RPMI7951 (cell line): Measurements from ENCODE around the gene SLC9A3. TPM values are rescaled to one million over a fixed set of nuclear protein-coding genes. Genes with fewer than 3 reads are reported as not detected.
"Not testable (repeated sequence)": the region's sequence is repeated elsewhere in the genome, so short reads cannot be mapped to it uniquely, and the experiment has no call there.

Experiments
- DNase-seq: peaks from one replicate; pipeline ENCODE4 v3.0.0-alpha.2; 2012; ENCODE audit warnings: low read depth
- total RNA-seq: library from RNA; depleted of rRNA; stranded (reverse); fragments of >200 nt; shearing (Covaris generic); gene quantifications from 2 replicates; pipeline ENCODE4 v1.2.3, GENCODE V29; 2014

SLC9A3 gene
- total RNA-seq, 1 experiment from 2014 or later = 0.84 TPM

DNA sequence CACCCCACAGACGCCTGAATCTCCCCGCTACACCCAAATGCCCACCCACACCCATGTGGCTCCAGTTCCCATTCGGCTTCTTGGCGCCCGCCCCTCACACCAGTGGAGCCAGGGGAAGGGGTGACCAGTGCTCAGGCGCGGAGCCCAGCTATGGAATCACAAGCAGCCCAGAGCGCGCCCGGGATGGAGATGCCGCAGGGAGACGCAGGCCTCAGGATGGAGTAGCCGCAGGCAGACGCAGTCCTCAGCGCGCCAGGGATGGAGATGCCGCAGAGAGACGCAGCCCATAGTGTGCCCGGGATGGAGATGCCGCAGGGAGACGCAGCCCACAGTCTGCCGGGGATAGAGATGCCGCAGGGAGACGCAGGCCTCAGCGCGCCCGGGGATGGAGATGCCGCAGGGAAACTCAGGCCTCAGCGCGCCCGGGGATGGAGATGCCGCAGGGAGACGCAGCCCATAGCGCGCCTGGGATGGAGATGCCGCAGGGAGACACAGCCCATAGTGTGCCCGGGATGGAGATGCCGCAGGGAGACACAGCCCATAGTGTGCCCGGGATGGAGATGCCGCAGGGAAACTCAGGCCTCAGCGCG, 16.2 kb downstream of the SLC9A3 start:
- DNase-seq = not testable (repeated sequence)

DNA sequence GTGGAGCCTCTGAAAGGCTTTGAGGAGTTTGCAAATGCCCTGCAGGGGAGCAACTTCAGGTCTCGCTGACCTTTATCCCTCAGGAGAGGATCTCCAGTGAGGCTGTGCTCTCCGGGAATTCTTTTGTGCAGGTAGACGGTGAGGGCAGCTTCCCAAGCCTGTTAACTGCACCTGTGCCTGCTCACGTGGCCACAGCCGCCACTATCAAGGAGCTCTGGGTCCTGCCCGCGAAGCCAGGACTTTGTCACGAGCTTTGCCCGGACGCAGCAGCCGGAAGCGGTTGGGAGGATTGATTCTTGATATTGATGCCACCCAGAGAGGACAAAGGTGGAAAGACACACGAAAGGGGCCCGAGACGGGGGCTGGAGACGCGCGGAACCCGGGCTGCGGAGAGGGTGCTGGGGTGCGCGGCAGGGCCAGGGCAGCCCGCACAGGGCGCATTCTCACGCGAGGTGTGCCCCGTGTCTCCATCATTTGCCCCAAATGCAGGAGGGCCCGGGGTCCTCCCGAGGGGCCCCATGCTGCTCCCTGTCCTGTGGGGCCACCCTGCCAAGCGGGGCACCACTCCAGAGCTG, 18.2 kb downstream of the SLC9A3 start:
- DNase-seq = no peak

DNA sequence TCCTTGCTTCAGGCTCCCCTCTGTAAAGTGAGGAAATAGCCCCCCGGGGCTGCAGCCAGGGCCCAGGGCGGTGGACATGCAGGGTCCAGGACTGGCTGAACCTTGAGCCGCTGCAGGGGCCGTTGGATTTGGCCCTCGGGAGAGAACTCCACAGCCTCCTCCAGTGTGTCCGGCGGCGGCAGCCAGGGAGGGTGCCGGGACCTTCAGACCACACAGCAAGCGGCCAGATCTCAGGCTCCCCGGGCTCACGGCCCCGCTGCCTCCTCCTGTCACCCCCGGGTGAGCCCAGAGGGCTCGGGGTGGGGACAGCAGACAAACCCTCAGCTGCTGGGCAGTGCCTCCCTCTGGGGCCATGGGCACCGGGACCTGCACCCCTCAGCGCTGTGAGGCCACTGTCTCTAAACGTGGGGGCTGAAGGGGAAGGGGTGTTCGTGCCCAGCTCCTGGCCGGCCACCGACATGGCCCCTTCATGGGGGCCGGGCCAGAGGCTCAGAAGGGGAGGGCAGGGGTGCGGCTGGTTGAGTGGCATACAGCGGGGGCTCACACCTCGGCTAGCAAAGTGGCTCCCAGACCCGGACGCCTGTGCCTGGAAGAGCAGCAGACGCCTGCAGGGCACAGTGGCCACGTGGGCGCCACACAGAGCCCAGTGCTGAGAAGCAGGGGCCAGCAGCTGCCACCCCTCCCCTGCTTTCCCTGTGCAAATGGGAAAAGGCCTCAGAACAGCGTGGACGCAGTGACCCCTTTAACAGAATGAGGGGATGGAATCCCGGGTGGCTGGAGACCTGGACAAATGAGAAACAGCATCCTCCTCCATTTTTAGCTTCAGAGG, 19.7 kb downstream of the SLC9A3 start:
- no peak for DNase-seq

DNA sequence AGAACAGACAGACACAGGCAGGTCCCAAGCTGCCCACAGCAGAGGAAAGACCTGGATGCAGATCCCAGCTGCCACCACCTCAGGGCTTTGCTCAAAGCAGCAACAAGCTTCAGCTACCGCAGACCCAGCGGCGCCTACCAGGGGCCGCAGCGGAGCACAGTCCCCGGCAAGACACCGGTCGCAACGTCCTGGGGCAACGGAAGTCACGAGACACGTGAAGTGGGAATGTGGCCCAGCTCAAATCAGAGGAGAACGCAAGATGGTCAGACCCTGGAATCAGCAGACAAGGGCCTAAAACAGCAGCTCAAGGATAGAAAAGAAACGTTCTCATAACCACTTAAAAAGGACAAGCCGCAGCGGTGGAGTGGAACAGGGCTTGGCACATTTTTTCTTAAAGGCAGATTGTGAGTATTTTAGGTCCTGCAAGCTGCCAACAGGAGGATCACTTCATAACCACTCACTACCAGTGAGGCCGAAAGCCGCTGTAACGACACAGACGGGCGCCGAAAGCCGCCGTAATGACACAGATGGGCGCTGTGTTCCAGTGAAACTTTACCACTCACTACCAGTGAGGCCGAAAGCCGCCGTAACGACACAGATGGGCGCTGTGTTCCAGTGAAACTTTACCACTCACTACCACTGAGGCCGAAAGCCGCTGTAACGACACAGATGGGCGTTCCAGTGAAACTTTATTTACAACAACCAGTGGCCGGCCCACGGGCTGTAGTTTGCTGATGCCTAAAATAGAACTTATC, 21.7 kb downstream of the SLC9A3 start:
- no peak for DNase-seq

DNA sequence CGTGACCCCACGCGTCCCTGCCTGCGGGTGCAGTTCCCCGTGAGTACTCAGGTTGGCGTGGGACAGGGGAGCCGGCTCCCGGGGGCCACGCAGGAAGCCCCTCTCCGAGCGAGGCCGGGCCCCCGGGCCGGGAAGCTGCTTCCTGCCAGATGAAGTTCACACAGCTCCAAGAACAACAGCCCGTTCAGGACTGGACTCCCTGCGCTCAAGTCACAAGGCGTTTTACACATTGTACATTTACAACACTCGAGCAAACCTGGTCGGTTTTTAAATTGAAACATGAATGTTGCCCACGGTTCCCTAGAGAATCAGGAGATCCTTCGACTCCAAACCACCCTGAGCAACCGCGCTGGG, 22.4 kb downstream of the SLC9A3 start:
- no peak for DNase-seq

DNA sequence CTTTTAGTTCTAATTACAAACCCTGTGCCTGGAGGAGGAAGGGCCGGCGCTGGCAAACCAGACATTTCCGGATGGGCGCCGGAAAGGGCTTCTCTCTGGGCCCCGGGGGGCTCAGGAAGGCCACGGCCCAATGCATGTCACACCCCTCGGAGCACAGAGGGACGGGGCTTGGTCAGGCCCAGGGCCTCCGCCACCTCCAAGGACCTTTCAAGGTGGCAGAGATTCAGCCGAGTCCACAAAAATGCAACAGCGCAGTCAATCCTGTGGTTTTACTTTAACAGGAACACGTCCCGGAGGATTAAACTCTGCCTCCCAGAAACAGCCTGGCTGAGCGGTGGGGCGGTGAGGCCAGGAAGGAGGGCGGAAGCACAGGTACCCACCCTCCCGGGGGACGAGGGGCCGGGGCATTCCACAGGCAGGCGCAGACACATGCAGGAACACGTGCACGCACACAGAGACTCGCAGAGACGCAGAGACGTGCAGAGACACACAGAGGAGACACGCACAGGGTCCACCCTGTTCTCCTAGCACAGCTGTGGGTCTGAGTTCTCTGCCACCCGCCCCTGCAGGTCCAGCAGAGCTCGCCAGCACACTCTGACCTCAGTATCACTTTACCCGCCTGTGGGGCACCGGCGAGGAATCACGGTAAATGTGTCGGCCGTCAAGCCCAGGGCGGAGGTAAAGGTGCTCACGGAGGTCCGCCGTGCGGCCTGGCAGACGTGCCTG, 23.0 kb downstream of the SLC9A3 start:
- DNase-seq = no peak

DNA sequence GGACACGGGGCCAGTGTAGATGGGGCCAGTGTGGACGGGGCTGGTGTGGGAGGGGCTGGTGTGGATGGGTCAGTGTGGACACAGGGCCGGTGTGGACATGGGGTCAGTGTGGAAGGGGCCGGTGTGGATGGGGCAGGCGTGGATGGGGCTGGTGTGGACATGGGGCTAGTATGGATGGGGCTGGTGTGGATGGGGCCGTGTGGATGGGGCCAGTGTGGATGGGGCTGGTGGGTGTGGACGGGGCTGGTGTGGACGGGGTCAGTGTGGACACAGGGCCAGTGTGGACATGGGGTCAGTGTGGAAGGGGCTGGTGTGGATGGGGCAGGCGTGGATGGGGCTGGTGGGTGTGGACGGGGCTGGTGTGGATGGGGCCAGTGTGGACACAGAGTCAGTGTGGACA, 23.8 kb downstream of the SLC9A3 start:
- DNase-seq = no peak

DNA sequence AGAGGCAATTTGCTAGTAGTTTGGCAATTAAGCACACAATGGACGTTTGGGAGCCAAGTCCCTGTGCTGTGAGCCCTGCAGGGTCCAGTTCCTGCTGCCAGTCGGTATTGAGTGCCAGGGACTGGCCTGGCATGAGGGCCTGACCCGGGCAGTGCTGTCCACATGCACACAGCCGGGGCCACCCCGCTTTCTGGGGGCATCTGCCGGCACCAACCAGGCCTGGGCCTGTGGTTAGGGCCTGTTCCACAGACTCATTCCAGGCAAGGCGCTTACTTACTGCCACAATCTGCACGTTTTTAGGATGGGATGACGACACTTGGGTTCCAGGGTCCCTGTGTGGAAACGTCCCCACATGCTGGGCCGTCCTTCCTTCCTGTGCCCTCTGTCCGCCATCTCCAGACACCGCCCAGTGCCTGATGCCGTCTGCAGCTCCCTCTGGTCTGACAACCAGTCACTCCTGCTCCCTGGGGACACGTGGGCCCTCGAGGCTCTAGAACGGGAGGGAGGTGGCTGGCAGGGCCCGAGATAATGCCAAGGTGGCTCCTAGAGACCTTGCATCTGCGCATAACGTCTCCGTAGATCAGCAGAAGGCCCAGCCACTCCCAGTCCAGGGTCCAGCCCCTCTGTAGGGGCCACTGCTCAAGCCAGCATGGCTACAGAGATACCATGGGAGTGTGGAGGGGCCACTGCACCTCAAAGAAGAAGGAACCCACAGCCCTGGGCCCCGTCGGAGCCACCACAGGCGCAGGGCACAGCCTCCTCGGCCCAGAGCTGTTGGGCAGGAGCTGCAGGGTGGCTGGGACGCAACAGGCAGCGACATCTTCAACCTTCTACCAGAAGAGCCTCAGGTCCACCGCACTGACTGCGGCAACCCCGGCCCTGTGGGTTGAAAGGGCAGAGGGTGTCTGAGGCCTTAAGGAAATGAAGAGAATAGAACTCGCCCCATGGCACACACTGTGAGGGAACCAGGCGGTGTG, 24.7 kb downstream of the SLC9A3 start:
- DNase-seq = no peak

DNA sequence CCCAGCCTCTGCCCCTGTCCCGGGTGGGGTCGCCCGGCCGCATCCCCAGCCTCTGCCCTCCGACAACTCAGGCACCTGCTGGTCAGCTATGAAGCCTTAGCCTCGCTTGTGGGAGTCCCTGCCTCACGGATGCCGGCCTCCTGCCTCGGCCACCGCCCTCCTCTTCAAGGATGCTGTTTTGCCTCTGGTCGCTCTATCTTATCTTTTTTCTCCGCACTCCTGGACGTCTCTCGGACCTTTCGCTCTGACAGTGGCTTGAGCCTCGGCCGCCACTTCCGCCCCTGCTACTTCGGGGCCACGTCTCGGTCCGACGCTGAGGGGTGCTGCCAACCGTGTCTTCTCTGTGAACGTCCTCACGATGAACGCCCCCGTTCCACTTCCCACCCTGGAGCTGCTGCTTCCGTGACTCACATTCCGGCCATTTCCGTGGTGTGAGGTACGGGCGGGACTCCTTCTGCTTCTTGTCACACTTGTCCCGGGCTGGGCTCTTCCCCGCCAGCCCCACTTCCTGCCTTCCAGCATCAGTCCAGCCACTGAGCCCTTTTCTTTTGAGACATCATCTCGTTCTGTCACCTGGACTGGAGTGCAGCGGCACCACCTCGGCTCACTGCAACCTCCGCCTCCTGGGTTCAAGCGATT, 26.3 kb downstream of the SLC9A3 start:
- no peak for DNase-seq

DNA sequence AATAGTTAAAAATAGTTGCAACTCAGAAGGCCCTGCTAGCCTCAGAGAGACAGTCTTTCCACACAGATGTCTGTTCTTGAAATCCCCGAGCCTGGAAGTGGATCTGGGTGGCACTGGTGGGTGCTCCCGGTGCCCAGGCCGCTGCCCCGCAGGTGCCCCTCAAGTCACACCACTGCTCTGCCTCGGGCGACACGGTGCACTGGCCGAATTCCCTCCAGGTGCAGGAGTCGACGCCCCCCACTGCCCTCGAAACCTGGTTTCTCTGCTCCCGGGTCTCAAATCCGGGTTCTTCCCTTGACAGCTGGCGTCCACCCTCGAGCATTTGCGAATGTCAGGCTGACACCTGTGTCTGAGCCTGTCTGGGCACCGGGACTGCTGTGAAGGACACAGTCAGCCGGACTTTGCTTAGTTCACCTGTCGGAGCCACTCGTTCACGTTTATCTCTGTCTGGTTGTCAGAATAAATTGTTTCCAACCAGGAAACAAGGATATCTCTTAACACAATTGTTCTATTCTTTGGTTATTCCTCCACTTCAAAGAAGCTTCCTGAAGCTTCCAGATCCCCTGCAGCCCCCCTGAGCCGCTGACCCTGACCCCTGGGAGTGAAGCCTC, 27.1 kb downstream of the SLC9A3 start:
- DNase-seq = no peak

DNA sequence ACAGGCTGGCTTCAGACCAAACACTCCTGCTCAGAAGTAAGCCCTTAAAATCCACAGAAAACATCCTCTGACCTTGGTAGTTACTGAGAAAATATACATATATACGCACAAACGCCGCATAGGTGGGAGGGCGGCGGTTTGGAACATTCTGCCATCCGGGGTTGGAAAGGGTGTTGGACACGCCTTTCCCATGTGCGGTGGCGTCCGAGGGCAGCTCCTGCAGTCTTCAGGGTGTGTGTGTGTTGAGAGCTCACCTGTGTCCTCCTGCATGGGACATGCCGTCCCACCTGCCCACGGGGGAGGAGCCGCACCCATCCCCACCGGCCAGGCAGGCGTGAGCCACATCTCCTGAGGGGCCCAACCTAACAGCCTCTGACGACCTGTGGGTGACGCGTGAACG, 28.2 kb downstream of the SLC9A3 start:
- DNase-seq = no peak

DNA sequence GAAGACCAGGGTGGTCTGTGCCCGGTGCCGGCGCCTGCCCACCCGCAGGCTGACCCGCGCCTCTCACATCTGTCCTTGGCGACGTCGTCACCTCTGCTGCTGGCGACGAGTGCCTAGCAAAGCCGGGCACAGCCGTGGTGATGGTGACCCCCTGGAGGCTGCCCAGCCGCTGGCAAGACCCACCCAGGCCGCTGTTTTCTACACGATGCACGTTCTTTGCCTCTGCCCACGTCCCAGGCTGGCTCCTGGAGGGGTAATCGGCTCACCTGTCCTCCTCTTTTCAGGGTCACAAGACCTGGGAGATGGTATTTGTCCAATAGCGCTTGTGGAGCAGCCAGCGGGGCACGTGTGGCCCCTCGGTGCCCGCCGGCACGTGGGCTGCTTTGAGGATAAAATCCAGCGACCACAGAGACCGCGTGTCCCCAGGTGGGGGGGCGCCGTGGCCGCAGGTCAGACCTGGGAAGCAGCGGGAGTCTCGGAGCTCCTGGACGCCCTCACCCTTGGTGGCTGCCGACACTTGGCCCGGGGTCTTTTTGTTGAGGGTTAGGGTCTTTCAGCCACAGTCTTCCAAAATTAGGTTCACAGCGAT, 29.5 kb downstream of the SLC9A3 start:
- DNase-seq = no peak

DNA sequence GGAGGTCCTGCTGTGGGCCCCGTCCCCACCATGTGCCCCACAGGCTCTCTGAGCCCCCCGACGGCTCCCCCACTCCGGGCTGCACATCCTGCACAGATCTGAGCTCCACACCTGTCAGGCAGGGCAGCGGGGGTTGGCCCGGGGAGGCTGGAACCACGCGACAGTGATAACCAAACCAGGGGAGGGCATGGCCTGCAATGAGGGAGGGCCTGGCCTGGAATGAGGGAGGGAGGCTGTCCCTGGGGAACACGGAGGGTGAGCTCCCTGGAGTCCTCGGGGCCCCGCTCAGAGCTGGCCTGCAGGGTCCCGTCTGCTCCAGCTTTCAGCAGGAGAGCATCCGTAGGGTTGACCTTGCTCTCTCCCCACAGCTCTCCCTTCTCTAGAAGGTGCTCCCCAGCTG, 30.5 kb downstream of the SLC9A3 start:
- DNase-seq = no peak

DNA sequence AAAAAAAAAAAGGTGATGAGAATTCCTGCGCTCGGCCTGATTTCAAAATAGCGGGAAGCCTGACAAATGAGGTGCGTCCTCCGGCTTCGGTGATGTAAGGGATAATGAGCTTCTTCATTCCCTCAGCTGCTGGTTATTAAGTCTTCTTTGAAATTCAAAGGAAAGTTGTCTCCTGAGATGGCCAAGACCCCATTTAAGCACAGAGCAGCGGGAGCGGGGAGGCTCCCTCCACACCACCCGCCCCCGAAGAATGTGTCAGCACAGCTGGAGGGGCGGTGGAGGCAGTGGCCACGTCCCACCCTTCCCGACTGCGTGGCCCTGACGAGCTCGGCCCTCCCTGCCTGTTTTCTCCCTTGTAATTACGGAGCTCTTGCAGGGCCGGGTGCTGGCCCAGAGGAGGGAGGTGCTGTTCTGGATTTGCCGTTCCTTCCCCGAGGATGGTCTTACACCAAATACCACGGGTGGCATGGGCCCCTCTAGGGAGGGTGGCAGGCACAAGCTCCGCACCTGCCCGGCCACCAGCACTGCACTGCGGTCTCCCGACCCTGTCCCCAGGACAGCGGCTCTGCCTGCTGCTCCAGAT, 31.0 kb downstream of the SLC9A3 start:
- no peak for DNase-seq

DNA sequence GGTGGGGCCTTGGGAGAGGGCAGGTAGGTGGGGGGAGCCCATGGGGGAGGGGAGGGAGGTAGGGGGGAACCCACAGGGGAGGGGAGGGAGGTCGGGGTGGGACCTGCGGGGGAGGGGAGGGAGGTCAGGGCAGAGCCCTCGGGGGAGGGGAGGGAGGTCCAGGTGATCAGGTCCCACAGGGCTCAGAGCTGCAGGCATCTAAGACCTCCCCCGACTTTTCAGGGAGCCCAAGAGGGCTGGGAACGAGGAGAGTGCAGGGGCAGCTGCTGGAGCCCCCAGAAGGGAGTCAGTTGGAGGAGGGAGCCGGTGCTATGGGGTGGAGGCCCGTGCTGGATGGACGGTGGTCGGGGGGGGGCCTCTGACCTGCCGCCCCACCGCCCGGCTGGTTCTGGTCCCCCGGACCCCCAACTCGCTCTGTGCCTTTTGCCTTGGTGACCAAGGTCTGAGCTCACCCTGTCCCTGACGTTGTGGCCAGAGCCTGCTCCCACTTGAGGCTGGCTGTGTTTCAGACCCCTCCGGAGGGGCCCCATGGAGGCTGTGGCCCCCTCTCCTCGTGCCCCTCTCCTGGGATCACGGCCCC, 31.8 kb downstream of the SLC9A3 start:
- DNase-seq = no peak

DNA sequence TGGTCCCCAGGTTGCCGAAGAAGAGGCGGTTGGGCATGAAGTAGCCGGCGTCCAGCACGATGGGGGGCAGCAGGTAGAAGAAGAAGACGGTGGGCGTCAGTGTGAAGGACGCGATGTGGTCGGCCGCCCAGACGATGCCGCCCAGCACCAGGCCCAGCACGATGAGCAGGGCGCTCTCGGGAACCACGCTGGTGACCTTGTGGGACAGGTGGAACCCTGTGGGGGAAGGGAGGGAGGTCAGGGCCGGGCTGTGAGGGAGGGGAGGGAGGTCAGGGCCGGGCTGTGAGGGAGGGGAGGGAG, 32.4 kb downstream of the SLC9A3 start:
- DNase-seq = no peak

DNA sequence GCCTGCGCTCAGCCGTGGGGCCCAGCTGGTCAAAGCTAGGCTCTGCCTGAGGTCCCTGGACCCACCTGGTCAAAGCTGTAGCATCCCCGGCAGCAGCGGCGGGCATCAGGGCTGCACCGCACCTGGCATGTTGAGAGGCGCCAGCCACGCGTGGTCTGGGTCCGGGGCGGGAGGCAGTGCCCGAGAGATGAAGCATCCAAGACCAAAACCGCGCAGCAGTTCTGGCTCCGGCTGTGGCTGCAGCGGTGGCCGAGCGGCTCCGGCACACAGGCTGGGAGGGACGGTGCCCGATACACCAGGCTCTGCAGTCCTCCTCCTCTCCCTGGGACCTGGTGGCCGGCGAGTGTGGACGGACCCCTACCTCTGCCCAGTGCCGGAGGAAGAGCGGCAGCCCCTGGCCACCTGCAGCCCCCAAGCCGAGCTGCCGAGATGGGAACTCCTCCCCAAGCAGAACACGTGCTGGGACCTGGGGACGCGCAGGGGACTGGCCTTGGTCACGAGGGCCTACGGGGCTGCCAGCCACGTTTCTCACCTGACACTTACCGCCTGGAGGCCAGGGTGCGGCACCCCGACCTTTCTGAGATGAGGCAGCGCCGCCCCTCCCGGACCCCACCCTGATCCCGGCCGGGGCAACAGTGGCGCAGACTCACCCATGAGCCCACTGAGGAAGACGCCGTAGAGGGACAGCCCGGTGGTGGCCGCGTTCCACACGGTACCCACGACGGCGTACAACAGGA, 33.0 kb downstream of the SLC9A3 start:
- no peak for DNase-seq
